ENCODE data around the gene NUBPL.
"Not testable (repeated sequence)": the region's sequence is repeated elsewhere in the genome, so short reads cannot be mapped to it uniquely, and the experiment has no call there.

Gene NUBPL

DNA sequence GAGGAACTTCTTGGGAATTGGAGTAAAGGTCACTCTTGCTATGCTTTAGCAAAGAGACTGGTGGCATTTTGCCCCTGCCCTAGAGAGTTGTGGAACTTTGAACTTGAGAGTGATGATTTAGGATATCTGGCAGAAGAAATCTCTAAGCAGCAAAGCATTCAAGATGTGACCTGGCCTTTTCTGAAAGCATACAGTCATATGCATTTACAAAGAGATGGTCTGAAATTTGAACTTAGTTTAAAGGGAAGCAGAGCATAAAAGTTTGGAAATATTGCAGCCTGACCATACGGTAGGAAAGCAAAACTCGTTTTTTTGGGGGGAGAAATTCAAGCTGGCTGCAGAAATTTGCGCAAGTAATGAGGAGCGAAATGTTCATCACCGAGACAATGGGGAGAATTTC is 60.9 kb downstream of the NUBPL start:
- Histone ChIP-seq H3K36me3 (ENCODE audit: insufficient read depth, insufficient read length, low read length) (no peaks in the 10 kb centered on the region), H3K27me3 (ENCODE audit: insufficient read depth, insufficient read length) (no peaks in the 10 kb centered on the region), H3K9me3 (ENCODE audit: insufficient read depth, low read length) (peaks cover 19% of the 10 kb centered on the region; the same call in 1 of the 2 replicates), H3K9ac (ENCODE audit: insufficient read length, low read depth) (no peak overlapping the region), H3K4me3 (ENCODE audit: insufficient read length, low read depth) (no peak overlapping the region), H3K4me1 (ENCODE audit: insufficient read depth, insufficient read length) (no peaks in the 10 kb centered on the region)
- TF ChIP-seq ZNF274 (IDR thresholded peaks at IDR 0.05; ENCODE audit: low read depth, low read length) = no peak
- no peak for TF ChIP-seq YY1 (IDR thresholded peaks at IDR 0.05; ENCODE audit: insufficient read depth, insufficient read length)
- no peak for TF ChIP-seq SUZ12 (IDR thresholded peaks at IDR 0.05; ENCODE audit: extremely low read depth, insufficient read depth, insufficient read length)
- no peak for DNase-seq (ENCODE audit: low read depth, low spot score)

DNA sequence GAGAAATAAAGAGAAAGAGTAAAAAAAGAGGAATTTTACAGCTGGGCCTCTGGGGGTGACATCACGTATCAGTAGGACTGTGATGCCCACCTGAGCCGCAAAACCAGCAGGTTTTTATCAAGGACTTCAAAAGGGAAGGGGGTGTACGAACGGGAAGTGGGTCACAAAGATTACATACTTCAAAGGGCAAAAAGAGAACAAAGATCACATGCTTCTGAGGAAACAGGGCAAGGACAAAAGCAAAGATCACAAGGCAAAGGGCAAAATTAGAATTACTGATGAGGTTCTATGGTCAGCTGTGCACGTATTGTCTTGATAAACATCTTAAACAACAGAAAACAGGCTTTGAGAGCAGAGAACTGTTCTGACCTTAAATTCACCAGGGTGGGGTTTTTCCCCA is 91.7 kb downstream of the NUBPL start:
- not testable (repeated sequence) for H3K4me3 ChIP-seq (ENCODE audit: insufficient read length, low read depth); H3K4me1 ChIP-seq (ENCODE audit: insufficient read depth, insufficient read length); H3K9ac ChIP-seq (ENCODE audit: insufficient read length, low read depth); H3K36me3 ChIP-seq (ENCODE audit: insufficient read depth, insufficient read length, low read length); H3K27me3 ChIP-seq (ENCODE audit: insufficient read depth, insufficient read length); DNase-seq (ENCODE audit: low read depth, low spot score)
- peaks cover 14% of the 10 kb centered on the region for H3K9me3 ChIP-seq (ENCODE audit: insufficient read depth, low read length)

DNA sequence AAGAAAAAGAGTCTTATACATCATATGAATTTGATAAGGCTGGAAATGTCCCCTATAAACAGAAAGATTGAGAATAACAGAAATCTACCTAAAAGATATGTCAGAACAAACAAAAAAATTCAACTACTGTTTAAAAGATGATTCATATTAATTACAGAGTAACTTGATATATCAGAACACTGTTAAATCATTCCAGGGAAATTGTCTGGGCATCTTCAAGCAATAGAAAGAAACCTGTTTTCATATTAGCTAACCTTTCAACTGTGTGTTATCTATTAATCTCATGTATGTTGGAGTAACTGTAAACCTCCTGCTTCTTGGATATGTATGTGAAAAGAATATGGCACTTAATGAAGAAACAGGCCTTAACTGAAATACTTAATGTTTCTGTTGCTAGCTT is 96.7 kb downstream of the NUBPL start:
- H3K27me3 ChIP-seq (ENCODE audit: insufficient read depth, insufficient read length) = no peaks in the 10 kb centered on the region
- peaks cover 3% of the 10 kb centered on the region for H3K9me3 ChIP-seq (ENCODE audit: insufficient read depth, low read length)
- H3K9ac ChIP-seq (ENCODE audit: insufficient read length, low read depth) = no peak overlapping the region
- no peak for DNase-seq (ENCODE audit: low read depth, low spot score)
- H3K36me3 ChIP-seq (ENCODE audit: insufficient read depth, insufficient read length, low read length) = no peaks in the 10 kb centered on the region
- H3K4me1 ChIP-seq (ENCODE audit: insufficient read depth, insufficient read length) = no peaks in the 10 kb centered on the region
- no peak for TF ChIP-seq SUZ12 (IDR thresholded peaks at IDR 0.05; ENCODE audit: extremely low read depth, insufficient read depth, insufficient read length)
- no peak for TF ChIP-seq ZNF274 (IDR thresholded peaks at IDR 0.05; ENCODE audit: low read depth, low read length)
- TF ChIP-seq YY1 (IDR thresholded peaks at IDR 0.05; ENCODE audit: insufficient read depth, insufficient read length) = no peak
- no peak overlapping the region for H3K4me3 ChIP-seq (ENCODE audit: insufficient read length, low read depth)

DNA sequence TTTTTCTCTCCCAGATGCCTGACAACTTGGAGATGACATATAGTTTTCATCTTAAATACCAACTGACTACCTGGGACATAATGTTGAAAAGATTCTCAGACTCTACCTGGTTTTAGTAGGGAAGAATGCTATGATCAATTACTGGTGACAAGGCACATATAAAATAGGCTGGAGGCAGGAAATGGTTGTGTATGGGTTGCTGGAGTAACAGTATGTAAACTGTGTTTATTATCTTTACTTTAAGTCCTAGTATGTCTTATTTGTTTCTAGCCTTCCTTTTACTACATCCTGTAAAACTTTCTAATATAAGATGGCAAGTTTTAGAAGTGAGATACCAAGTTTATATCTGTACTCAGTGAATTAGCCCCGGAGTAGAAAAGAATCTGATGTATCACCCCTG is 98.1 kb downstream of the NUBPL start:
- H3K4me3 ChIP-seq (ENCODE audit: insufficient read length, low read depth) = no peak overlapping the region
- no peak for TF ChIP-seq SUZ12 (IDR thresholded peaks at IDR 0.05; ENCODE audit: extremely low read depth, insufficient read depth, insufficient read length)
- no peaks in the 10 kb centered on the region for H3K36me3 ChIP-seq (ENCODE audit: insufficient read depth, insufficient read length, low read length)
- no peaks in the 10 kb centered on the region for H3K27me3 ChIP-seq (ENCODE audit: insufficient read depth, insufficient read length)
- DNase-seq (ENCODE audit: low read depth, low spot score) = no peak
- no peaks in the 10 kb centered on the region for H3K4me1 ChIP-seq (ENCODE audit: insufficient read depth, insufficient read length)
- H3K9me3 ChIP-seq (ENCODE audit: insufficient read depth, low read length) = no peaks in the 10 kb centered on the region
- no peak overlapping the region for H3K9ac ChIP-seq (ENCODE audit: insufficient read length, low read depth)

DNA sequence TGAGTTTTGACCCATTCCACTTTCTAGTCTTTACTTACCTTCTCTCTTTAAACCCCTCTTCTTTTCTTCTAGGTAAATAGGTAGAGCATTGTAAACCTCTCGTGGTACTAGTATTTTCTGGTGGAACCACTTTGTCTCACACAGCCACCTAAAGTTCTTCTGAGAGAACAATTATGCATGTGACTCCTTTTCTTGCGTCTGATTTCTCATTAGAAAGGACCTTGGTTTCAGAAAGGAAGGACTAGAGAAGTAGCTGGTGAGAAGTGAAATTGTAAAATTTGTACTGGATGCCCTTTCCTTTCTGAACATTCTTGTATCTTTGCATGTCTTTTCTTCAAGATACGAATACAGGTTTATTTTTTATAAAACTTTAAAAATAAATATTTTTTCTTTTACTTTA is 99.0 kb downstream of the NUBPL start:
- Histone ChIP-seq H3K36me3 (ENCODE audit: insufficient read depth, insufficient read length, low read length) (no peaks in the 10 kb centered on the region), H3K27me3 (ENCODE audit: insufficient read depth, insufficient read length) (no peaks in the 10 kb centered on the region), H3K9me3 (ENCODE audit: insufficient read depth, low read length) (no peaks in the 10 kb centered on the region), H3K4me3 (ENCODE audit: insufficient read length, low read depth) (no peak overlapping the region), H3K4me1 (ENCODE audit: insufficient read depth, insufficient read length) (no peaks in the 10 kb centered on the region), H3K9ac (ENCODE audit: insufficient read length, low read depth) (no peak overlapping the region)
- DNase-seq (ENCODE audit: low read depth, low spot score) = no peak
- TF ChIP-seq ZNF274 (IDR thresholded peaks at IDR 0.05; ENCODE audit: low read depth, low read length) (no peak), YY1 (IDR thresholded peaks at IDR 0.05; ENCODE audit: insufficient read depth, insufficient read length) (no peak), SUZ12 (IDR thresholded peaks at IDR 0.05; ENCODE audit: extremely low read depth, insufficient read depth, insufficient read length) (no peak)

DNA sequence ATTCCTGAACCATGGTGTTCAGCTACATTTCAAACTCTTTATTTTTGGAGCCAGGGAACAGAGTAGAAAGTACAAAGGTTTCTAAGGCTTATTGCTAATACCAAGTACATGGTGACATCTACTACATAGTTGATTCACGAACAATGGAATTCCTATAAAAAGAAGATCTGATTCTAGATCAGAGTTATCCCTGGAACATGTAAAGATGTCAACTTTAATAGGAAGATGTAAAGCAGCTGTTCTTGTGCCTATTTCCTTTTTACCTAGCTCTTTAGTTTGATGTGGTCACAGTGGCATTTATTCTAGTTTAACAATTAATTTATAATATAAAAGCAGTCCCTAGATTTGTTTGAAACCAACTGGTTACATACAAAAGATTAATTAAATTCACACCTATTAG is 99.5 kb downstream of the NUBPL start:
- Histone ChIP-seq H3K4me1 (ENCODE audit: insufficient read depth, insufficient read length) (no peaks in the 10 kb centered on the region), H3K9ac (ENCODE audit: insufficient read length, low read depth) (no peak overlapping the region), H3K27me3 (ENCODE audit: insufficient read depth, insufficient read length) (no peaks in the 10 kb centered on the region), H3K9me3 (ENCODE audit: insufficient read depth, low read length) (no peaks in the 10 kb centered on the region), H3K4me3 (ENCODE audit: insufficient read length, low read depth) (no peak overlapping the region), H3K36me3 (ENCODE audit: insufficient read depth, insufficient read length, low read length) (no peaks in the 10 kb centered on the region)
- DNase-seq (ENCODE audit: low read depth, low spot score) = no peak
- TF ChIP-seq SUZ12 (IDR thresholded peaks at IDR 0.05; ENCODE audit: extremely low read depth, insufficient read depth, insufficient read length) (no peak), ZNF274 (IDR thresholded peaks at IDR 0.05; ENCODE audit: low read depth, low read length) (no peak), YY1 (IDR thresholded peaks at IDR 0.05; ENCODE audit: insufficient read depth, insufficient read length) (no peak)

DNA sequence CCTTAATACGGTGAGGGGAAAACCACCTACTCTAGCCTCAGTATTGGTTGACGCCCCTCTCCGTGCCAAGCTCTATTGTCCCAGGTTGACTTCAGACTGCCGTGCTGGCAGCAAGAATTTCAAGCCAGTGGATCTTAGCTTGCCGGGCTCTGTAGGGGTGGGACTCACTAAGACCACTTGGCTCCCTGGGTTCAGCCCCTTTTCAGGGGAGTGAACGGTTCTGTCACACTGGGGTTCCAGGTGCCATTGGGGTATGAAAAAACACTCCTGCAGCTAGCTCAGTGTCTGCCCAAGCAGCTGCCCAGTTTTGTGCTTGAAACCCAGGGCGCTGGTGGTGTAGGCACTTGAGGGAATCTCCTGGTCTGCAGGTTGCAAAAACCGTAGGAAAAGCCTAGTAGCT is 107.1 kb downstream of the NUBPL start:
- TF ChIP-seq YY1 (IDR thresholded peaks at IDR 0.05; ENCODE audit: insufficient read depth, insufficient read length) (no peak), SUZ12 (IDR thresholded peaks at IDR 0.05; ENCODE audit: extremely low read depth, insufficient read depth, insufficient read length) (no peak), ZNF274 (IDR thresholded peaks at IDR 0.05; ENCODE audit: low read depth, low read length) (no peak)
- no peaks in the 10 kb centered on the region for H3K36me3 ChIP-seq (ENCODE audit: insufficient read depth, insufficient read length, low read length)
- H3K4me3 ChIP-seq (ENCODE audit: insufficient read length, low read depth) = no peak overlapping the region
- no peak overlapping the region for H3K9ac ChIP-seq (ENCODE audit: insufficient read length, low read depth)
- no peak for DNase-seq (ENCODE audit: low read depth, low spot score)
- no peaks in the 10 kb centered on the region for H3K4me1 ChIP-seq (ENCODE audit: insufficient read depth, insufficient read length)
- H3K27me3 ChIP-seq (ENCODE audit: insufficient read depth, insufficient read length) = no peaks in the 10 kb centered on the region
- no peaks in the 10 kb centered on the region for H3K9me3 ChIP-seq (ENCODE audit: insufficient read depth, low read length)

DNA sequence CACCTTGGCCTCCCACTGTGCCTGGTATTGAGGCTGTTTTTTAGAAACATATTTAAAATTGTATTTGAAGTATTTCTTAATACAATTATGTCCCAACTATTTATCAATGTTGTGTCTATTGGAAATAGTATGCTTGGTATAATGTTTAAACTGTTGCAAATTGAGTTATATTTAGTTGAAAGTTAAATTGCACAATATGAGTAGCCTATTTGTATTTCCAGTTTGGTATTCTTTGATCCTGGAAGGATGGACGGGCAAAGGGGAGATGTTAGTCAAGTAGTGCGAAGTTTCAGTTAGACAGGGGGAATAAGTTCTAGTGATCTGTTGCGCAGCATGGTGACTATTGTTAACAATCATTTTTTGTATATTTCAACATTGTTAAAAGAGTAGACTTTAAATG is 111.5 kb downstream of the NUBPL start:
- no peak for TF ChIP-seq ZNF274 (IDR thresholded peaks at IDR 0.05; ENCODE audit: low read depth, low read length)
- no peak for TF ChIP-seq SUZ12 (IDR thresholded peaks at IDR 0.05; ENCODE audit: extremely low read depth, insufficient read depth, insufficient read length)
- TF ChIP-seq YY1 (IDR thresholded peaks at IDR 0.05; ENCODE audit: insufficient read depth, insufficient read length) = no peak
- DNase-seq (ENCODE audit: low read depth, low spot score) = no peak
- Histone ChIP-seq H3K9ac (ENCODE audit: insufficient read length, low read depth) (no peak overlapping the region), H3K4me3 (ENCODE audit: insufficient read length, low read depth) (no peak overlapping the region), H3K27me3 (ENCODE audit: insufficient read depth, insufficient read length) (no peaks in the 10 kb centered on the region), H3K4me1 (ENCODE audit: insufficient read depth, insufficient read length) (no peaks in the 10 kb centered on the region), H3K36me3 (ENCODE audit: insufficient read depth, insufficient read length, low read length) (no peaks in the 10 kb centered on the region), H3K9me3 (ENCODE audit: insufficient read depth, low read length) (no peaks in the 10 kb centered on the region)
